Ishikawa (cell line): ENCODE data around the gene TRHDE.

Experiments
- CEBPB ChIP-seq: IDR thresholded peaks from 2 replicates; pipeline ENCODE4 v1.6.1; 2012
- CREB1 ChIP-seq: IDR thresholded peaks from 2 replicates; pipeline ENCODE4 v1.6.1; 2012; ENCODE audit warnings: low read depth
- EGR1 ChIP-seq: IDR thresholded peaks from 2 replicates; pipeline ENCODE4 v1.6.1; 2012
- EP300 ChIP-seq: IDR thresholded peaks from 2 replicates; pipeline ENCODE4 v1.6.1; 2012; ENCODE audit warnings: borderline replicate concordance
- FOXM1 ChIP-seq: IDR thresholded peaks from 2 replicates; pipeline ENCODE4 v1.6.1; 2012; ENCODE audit warnings: low read depth, borderline replicate concordance
- NFIC ChIP-seq: IDR thresholded peaks from 2 replicates; pipeline ENCODE4 v1.6.1; 2012
- RAD21 ChIP-seq: IDR thresholded peaks from 2 replicates; pipeline ENCODE4 v1.6.1; 2012; ENCODE audit warnings: low read depth
- TAF1 ChIP-seq: IDR thresholded peaks from 2 replicates; pipeline ENCODE4 v1.6.1; 2012; ENCODE audit warnings: low read depth, mild to moderate bottlenecking
- TCF12 ChIP-seq: IDR thresholded peaks from 2 replicates; pipeline ENCODE4 v1.6.1; 2012; ENCODE audit warnings: low read depth
- TEAD4 ChIP-seq: IDR thresholded peaks from 2 replicates; pipeline ENCODE4 v1.6.1; 2012
- YY1 ChIP-seq: IDR thresholded peaks from 2 replicates; pipeline ENCODE4 v1.6.1; 2012; ENCODE audit warnings: low read depth
- ZBTB7A ChIP-seq: IDR thresholded peaks from 2 replicates; pipeline ENCODE4 v1.6.1; 2012; ENCODE audit warnings: low read depth
- TF ChIP-seq, protein P1 (sequence below): IDR thresholded peaks from 2 replicates; pipeline ENCODE4 v1.6.1; 2012; ENCODE audit warnings: low read depth, mild to moderate bottlenecking
- TF ChIP-seq, protein P2 (sequence below): IDR thresholded peaks from 2 replicates; pipeline ENCODE4 v1.6.1; 2012
- TF ChIP-seq, protein P3 (sequence below): IDR thresholded peaks from 2 replicates; pipeline ENCODE4 v1.6.1; 2012

TRHDE gene

DNA sequence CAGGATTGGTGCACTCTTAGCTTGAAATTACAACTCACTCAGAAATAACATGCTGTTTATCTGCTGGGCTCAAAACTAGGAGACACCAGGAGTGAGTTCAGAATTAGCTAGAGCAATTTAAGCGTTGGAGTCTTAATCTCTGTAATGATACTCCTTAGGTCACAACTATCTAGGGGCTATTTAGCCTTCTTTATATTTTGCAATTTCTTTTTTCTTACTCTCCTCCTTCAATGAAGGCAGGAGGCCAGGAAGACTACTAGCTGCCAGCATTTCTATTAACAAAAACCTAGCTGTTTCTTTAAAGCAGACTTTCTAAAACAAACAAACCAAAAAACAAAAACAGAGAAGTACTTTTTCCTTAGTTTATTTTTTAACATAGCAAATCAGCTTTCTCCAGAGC lies 226.2 kb downstream of the TRHDE start:
- TF ChIP-seq EP300 (no peak), RAD21 (no peak), CREB1 (no peak), EGR1 (no peak), FOXM1 (no peak), TAF1 (no peak), CEBPB (no peak)
- TF ChIP-seq, protein P1, sequence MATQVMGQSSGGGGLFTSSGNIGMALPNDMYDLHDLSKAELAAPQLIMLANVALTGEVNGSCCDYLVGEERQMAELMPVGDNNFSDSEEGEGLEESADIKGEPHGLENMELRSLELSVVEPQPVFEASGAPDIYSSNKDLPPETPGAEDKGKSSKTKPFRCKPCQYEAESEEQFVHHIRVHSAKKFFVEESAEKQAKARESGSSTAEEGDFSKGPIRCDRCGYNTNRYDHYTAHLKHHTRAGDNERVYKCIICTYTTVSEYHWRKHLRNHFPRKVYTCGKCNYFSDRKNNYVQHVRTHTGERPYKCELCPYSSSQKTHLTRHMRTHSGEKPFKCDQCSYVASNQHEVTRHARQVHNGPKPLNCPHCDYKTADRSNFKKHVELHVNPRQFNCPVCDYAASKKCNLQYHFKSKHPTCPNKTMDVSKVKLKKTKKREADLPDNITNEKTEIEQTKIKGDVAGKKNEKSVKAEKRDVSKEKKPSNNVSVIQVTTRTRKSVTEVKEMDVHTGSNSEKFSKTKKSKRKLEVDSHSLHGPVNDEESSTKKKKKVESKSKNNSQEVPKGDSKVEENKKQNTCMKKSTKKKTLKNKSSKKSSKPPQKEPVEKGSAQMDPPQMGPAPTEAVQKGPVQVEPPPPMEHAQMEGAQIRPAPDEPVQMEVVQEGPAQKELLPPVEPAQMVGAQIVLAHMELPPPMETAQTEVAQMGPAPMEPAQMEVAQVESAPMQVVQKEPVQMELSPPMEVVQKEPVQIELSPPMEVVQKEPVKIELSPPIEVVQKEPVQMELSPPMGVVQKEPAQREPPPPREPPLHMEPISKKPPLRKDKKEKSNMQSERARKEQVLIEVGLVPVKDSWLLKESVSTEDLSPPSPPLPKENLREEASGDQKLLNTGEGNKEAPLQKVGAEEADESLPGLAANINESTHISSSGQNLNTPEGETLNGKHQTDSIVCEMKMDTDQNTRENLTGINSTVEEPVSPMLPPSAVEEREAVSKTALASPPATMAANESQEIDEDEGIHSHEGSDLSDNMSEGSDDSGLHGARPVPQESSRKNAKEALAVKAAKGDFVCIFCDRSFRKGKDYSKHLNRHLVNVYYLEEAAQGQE: no peak

DNA sequence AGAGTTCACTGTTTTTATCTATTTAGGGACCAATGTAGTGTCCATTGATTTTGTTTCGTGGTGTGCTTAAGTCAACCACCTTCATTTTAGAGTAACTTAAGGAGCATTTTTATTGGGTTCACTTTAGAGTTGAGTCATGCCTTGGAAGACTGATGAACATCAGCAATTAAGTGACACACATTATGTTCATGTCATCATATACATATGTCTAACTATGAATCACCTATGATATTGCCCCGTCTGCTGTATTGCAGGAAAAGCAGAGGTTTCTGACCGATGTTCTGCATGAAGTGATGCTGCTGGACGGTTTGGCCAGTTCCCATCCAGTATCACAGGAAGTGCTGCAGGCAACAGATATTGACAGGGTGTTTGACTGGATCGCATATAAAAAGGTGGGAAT lies 227.1 kb downstream of the TRHDE start:
- TF ChIP-seq TEAD4: no peak
- no peak for TF ChIP-seq EP300
- TF ChIP-seq CEBPB: no peak
- TF ChIP-seq, protein P1: no peak
- no peak for TF ChIP-seq TAF1
- no peak for TF ChIP-seq TCF12
- no peak for TF ChIP-seq EGR1
- no peak for TF ChIP-seq YY1
- no peak for TF ChIP-seq FOXM1
- TF ChIP-seq, protein P2, sequence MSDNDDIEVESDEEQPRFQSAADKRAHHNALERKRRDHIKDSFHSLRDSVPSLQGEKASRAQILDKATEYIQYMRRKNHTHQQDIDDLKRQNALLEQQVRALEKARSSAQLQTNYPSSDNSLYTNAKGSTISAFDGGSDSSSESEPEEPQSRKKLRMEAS: no peak
- no peak for TF ChIP-seq CREB1
- TF ChIP-seq RAD21: no peak
- TF ChIP-seq, protein P3, sequence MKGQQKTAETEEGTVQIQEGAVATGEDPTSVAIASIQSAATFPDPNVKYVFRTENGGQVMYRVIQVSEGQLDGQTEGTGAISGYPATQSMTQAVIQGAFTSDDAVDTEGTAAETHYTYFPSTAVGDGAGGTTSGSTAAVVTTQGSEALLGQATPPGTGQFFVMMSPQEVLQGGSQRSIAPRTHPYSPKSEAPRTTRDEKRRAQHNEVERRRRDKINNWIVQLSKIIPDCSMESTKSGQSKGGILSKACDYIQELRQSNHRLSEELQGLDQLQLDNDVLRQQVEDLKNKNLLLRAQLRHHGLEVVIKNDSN: no peak
- no peak for TF ChIP-seq NFIC
- TF ChIP-seq ZBTB7A: no peak

DNA sequence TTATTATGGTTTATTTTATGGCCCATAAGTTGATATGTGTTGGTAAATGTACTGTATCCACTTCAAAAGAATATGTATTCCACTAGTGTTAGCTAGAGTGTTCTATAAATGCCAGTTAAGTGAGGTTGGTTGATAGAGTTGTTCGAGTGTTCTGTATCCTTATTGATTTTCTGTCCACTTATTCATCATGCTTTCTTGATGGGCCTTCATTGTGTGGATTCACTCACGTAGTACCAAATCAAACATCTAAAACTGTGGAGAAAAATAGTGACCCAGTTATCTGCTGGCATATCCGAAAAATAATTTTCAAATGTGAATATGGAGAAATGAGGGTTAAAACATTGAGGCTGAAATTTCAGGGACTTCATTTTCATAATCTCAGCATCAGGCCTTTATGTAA lies 230.4 kb downstream of the TRHDE start:
- TF ChIP-seq EP300: no peak
- no peak for TF ChIP-seq CREB1
- TF ChIP-seq, protein P1: no peak
- no peak for TF ChIP-seq RAD21
- TF ChIP-seq EGR1: no peak

DNA sequence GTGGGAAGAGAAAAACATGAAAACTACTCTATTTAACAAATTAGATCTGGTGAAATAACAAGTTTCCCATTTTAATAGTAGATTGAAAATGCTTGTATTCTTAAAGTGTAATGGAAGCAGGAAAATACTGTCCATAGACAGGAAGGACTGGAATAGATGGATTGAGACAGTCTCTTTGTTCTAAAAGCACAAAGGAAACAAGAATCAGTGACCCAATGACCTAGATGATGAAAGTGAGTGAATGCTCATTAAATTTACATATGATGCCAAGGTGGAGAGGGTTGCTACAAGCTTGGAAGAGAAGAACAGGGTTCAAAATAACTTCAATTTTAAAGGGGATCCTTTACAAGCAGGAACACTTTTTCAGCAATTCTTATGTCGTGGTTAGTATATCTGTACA lies 233.1 kb downstream of the TRHDE start:
- TF ChIP-seq, protein P3: no peak
- TF ChIP-seq CREB1: no peak
- no peak for TF ChIP-seq CEBPB
- no peak for TF ChIP-seq EP300
- TF ChIP-seq NFIC: no peak
- TF ChIP-seq TAF1: no peak
- TF ChIP-seq EGR1: no peak
- TF ChIP-seq ZBTB7A: no peak
- no peak for TF ChIP-seq TEAD4
- TF ChIP-seq TCF12: no peak
- TF ChIP-seq, protein P2: no peak
- TF ChIP-seq, protein P1: no peak
- TF ChIP-seq YY1: no peak
- no peak for TF ChIP-seq RAD21
- no peak for TF ChIP-seq FOXM1
